IMR-90 (cell line): ENCODE measurements around the gene PRKCE. TPM values are rescaled to one million over a fixed set of nuclear protein-coding genes. Genes with fewer than 3 reads are reported as not detected.

Experiments used
- ATAC-seq: fragments of 200-7000 bp; cut with Tn5 transposase; 2 replicates; pipeline ENCODE4 v1.9.1; 2020; ENCODE audit warnings: low read depth, mild to moderate bottlenecking, moderate library complexity
- BruUV-seq: library from RNA; stranded (reverse); fragments of 400-500 nt; replicated peaks from 2 replicates; lab custom pipeline; 2021; lab: Mats Ljungman, UMichigan
- CTCF ChIA-PET: fragments of 300-600 bp; formaldehyde crosslinking; extraction: SDS; loops from one replicate; lab custom pipeline; 2021; ENCODE audit warnings: antibody characterized with exemption; lab: Yijun Ruan, JAX
- POLR2A ChIA-PET: fragments of 300-600 bp; sonication (Branson Sonifier 250); formaldehyde crosslinking; loops from one replicate; lab custom pipeline; 2022; ENCODE audit warnings: antibody characterized with exemption; ENCODE audit not compliant: unreplicated experiment; lab: Charles Lee
- DNase-seq: peaks from one replicate; pipeline ENCODE4 v3.0.0; 2013
- H2AFZ ChIP-seq: replicated peaks from 2 replicates; pipeline ENCODE3; 2013; ENCODE audit warnings: low read length, mild to moderate bottlenecking; ENCODE audit not compliant: poor library complexity
- H2AK5ac ChIP-seq: 2 replicates; pipeline ENCODE4 v1.6.1; 2013; ENCODE audit warnings: low read depth, low read length, inconsistent platforms
- H2AK9ac ChIP-seq: replicated peaks from 2 replicates; pipeline ENCODE3; 2013; ENCODE audit warnings: mild to moderate bottlenecking, low read depth, low read length, moderate library complexity; ENCODE audit not compliant: poor library complexity
- H2BK120ac ChIP-seq: 2 replicates; pipeline ENCODE4 v1.6.1; 2013; ENCODE audit warnings: low read depth, low read length, inconsistent platforms
- H2BK15ac ChIP-seq: 3 replicates; pipeline ENCODE4 v1.6.1; 2013; ENCODE audit warnings: low read depth, low read length, inconsistent platforms
- H2BK20ac ChIP-seq: 2 replicates; pipeline ENCODE4 v1.6.1; 2013; ENCODE audit warnings: low read depth, mild to moderate bottlenecking, inconsistent platforms, low read length, moderate library complexity
- H2BK5ac ChIP-seq: 2 replicates; pipeline ENCODE4 v1.6.1; 2013; ENCODE audit warnings: mild to moderate bottlenecking, low read depth, low read length, inconsistent platforms; ENCODE audit not compliant: poor library complexity, severe bottlenecking
- H3K14ac ChIP-seq: replicated peaks from 2 replicates; pipeline ENCODE4 v1.6.1; 2013; ENCODE audit warnings: low read depth, low read length, inconsistent platforms
- H3K18ac ChIP-seq: 2 replicates; pipeline ENCODE4 v1.6.1; 2013; ENCODE audit warnings: low read depth, low read length, control low read depth
- H3K23ac ChIP-seq: 2 replicates; pipeline ENCODE4 v1.6.1; 2013; ENCODE audit warnings: low read depth, low read length, inconsistent platforms
- H3K27ac ChIP-seq: 2 replicates; pipeline ENCODE4 v1.5.1; 2013; ENCODE audit warnings: mild to moderate bottlenecking, control low read depth, low read length; ENCODE audit not compliant: insufficient read depth
- H3K27me3 ChIP-seq: 2 replicates; pipeline ENCODE4 v1.6.1; 2013; ENCODE audit warnings: low read length; ENCODE audit not compliant: control insufficient read depth, insufficient read depth
- H3K36me3 ChIP-seq: 2 replicates; pipeline ENCODE4 v1.6.1; 2013; ENCODE audit warnings: low read length, mixed read lengths; ENCODE audit not compliant: control insufficient read depth, insufficient read depth
- H3K4ac ChIP-seq: 2 replicates; pipeline ENCODE4 v1.6.1; 2013; ENCODE audit warnings: low read depth, low read length, inconsistent platforms
- H3K4me1 ChIP-seq: 2 replicates; pipeline ENCODE4 v1.6.1; 2013; ENCODE audit warnings: low read length, mixed read lengths; ENCODE audit not compliant: control insufficient read depth, insufficient read depth
- H3K4me2 ChIP-seq: 2 replicates; pipeline ENCODE4 v1.6.1; 2013; ENCODE audit warnings: low read depth, mild to moderate bottlenecking, control low read depth, low read length, moderate library complexity
- H3K4me3 ChIP-seq: 2 replicates; pipeline ENCODE4 v1.5.1; 2013; ENCODE audit warnings: low read depth, mild to moderate bottlenecking, control low read depth, low read length, moderate library complexity; ENCODE audit not compliant: insufficient read depth
- H3K56ac ChIP-seq: 2 replicates; pipeline ENCODE4 v1.6.1; 2013; ENCODE audit warnings: low read length, inconsistent platforms; ENCODE audit not compliant: insufficient read depth; ENCODE audit errors: extremely low read depth
- H3K79me1 ChIP-seq, 2 experiments: 2 replicates each; pipeline ENCODE4 v1.6.1; 2013; ENCODE audit warnings: low read length in 2 of 2, inconsistent platforms in 1 of 2, low read depth in 1 of 2
- H3K9ac ChIP-seq: 2 replicates; pipeline ENCODE4 v1.6.1; 2013; ENCODE audit warnings: low read depth, low read length, control low read depth
- H3K9me1 ChIP-seq: 2 replicates; pipeline ENCODE4 v1.6.1; 2013; ENCODE audit warnings: low read length, inconsistent platforms; ENCODE audit not compliant: insufficient read depth
- H3K9me3 ChIP-seq: 2 replicates; pipeline ENCODE4 v1.6.1; 2013; ENCODE audit warnings: low read length; ENCODE audit not compliant: control insufficient read depth, insufficient read depth
- H4K20me1 ChIP-seq: 2 replicates; pipeline ENCODE4 v1.6.1; 2013; ENCODE audit warnings: low read length, inconsistent platforms; ENCODE audit not compliant: insufficient read depth
- H4K5ac ChIP-seq: 2 replicates; pipeline ENCODE4 v1.6.1; 2013; ENCODE audit warnings: mild to moderate bottlenecking, low read depth, low read length, control low read depth
- H4K8ac ChIP-seq, 2 experiments: 2 replicates each; pipeline ENCODE4 v1.6.1; 2013; ENCODE audit warnings: low read depth in 2 of 2, low read length in 2 of 2, control low read depth in 1 of 2, inconsistent platforms in 1 of 2
- H4K91ac ChIP-seq: 2 replicates; pipeline ENCODE4 v1.6.1; 2013; ENCODE audit warnings: low read depth, low read length, inconsistent platforms; ENCODE audit not compliant: insufficient read depth
- BHLHE40 ChIP-seq: fragments of 150-350 bp; IDR thresholded peaks from 2 replicates; pipeline ENCODE4 v1.6.1; 2016; ENCODE audit warnings: mild to moderate bottlenecking, low read depth, low read length
- CEBPB ChIP-seq: IDR thresholded peaks from 2 replicates; pipeline ENCODE4 v1.6.1; 2012; ENCODE audit warnings: low read depth, low read length, improper control_type of control experiment
- CHD1 ChIP-seq: IDR thresholded peaks from 2 replicates; pipeline ENCODE4 v1.6.1; 2012; ENCODE audit warnings: low read depth, low read length, improper control_type of control experiment
- CTCF ChIP-seq: conservative IDR thresholded peaks from 2 replicates; pipeline ENCODE4 v1.5.1; 2012; ENCODE audit warnings: mild to moderate bottlenecking, low read depth, low read length, improper control_type of control experiment
- ELK1 ChIP-seq: fragments of 150-350 bp; IDR thresholded peaks from 2 replicates; pipeline ENCODE4 v1.6.1; 2016; ENCODE audit warnings: low read depth, mild to moderate bottlenecking, low read length, moderate library complexity, borderline replicate concordance
- FOS ChIP-seq: fragments of 150-350 bp; IDR thresholded peaks from 2 replicates; pipeline ENCODE4 v1.6.1; 2016; ENCODE audit warnings: low read depth, low read length
- MAFK ChIP-seq: IDR thresholded peaks from 2 replicates; pipeline ENCODE4 v1.6.1; 2012; ENCODE audit warnings: low read depth, low read length, improper control_type of control experiment
- MAZ ChIP-seq: IDR thresholded peaks from 2 replicates; pipeline ENCODE4 v1.6.1; 2012; ENCODE audit warnings: low read depth, mild to moderate bottlenecking, low read length, improper control_type of control experiment, moderate library complexity, borderline replicate concordance
- MXI1 ChIP-seq: IDR thresholded peaks from 2 replicates; pipeline ENCODE4 v1.6.1; 2012; ENCODE audit warnings: low read depth, mild to moderate bottlenecking, low read length, moderate library complexity, borderline replicate concordance
- NFE2L2 ChIP-seq: fragments of 150-350 bp; IDR thresholded peaks from 2 replicates; pipeline ENCODE4 v1.6.1; 2016; ENCODE audit warnings: low read depth, mild to moderate bottlenecking, low read length
- POLR2A ChIP-seq: IDR thresholded peaks from 2 replicates; pipeline ENCODE4 v1.6.1; 2012; ENCODE audit warnings: mild to moderate bottlenecking, low read depth, low read length
- RAD21 ChIP-seq: IDR thresholded peaks from 2 replicates; pipeline ENCODE4 v1.6.1; 2012; ENCODE audit warnings: low read length, improper control_type of control experiment
- RCOR1 ChIP-seq: IDR thresholded peaks from 2 replicates; pipeline ENCODE4 v1.6.1; 2012; ENCODE audit warnings: mild to moderate bottlenecking, low read length, improper control_type of control experiment; ENCODE audit not compliant: insufficient replicate concordance
- RFX5 ChIP-seq: IDR thresholded peaks from 2 replicates; pipeline ENCODE4 v1.8.0; 2012; ENCODE audit warnings: low read depth, mild to moderate bottlenecking, low read length, moderate library complexity
- SMC3 ChIP-seq: fragments of 150-350 bp; IDR thresholded peaks from 2 replicates; pipeline ENCODE4 v1.6.1; 2016; ENCODE audit warnings: low read depth, mild to moderate bottlenecking, antibody characterized with exemption, low read length, moderate library complexity
- USF2 ChIP-seq: fragments of 150-350 bp; IDR thresholded peaks from 2 replicates; pipeline ENCODE4 v1.6.1; 2017; ENCODE audit warnings: mild to moderate bottlenecking, antibody characterized with exemption, low read length, low read depth
- WGBS, 2 experiments: methylation state at CpG; one replicate each; pipeline versions ENCODE4 v1.1.5 to v1.1.7; 2013; ENCODE audit warnings: missing lambda C conversion rate in 2 of 2; ENCODE audit not compliant: insufficient read length in 1 of 2; ENCODE audit errors: extremely low coverage in 2 of 2; 5-methylcytosine and 5-hydroxymethylcytosine counted together
- dilution Hi-C: fragments of 300-500 bp; cut with HindIII; formaldehyde crosslinking; loops from one replicate; pipeline ENCODE4 v1.14.3; 2018; ENCODE audit warnings: low sequenced_read_pairs; ENCODE audit not compliant: unreplicated experiment
- in situ Hi-C: fragments of 300-500 bp; cut with MboI; formaldehyde crosslinking; loops from 3 replicates; pipeline ENCODE4 v1.14.3; 2019; ENCODE audit warnings: low sequenced_read_pairs, inconsistent platforms, mixed read lengths
- intact Hi-C: fragments of 100-400 bp; cut with micrococcal nuclease; formaldehyde crosslinking; loops from 2 replicates; pipeline ENCODE4 v1.10.0; 2022
- polyA plus RNA-seq, 3 experiments: library from polyadenylated mRNA; depleted of rRNA; stranded (reverse); fragments of >200 nt; gene quantifications; 2 replicates each; pipeline ENCODE4 v1.2.3, GENCODE V29; 2012; ENCODE audit warnings: low replicate concordance in 1 of 3
- total RNA-seq: library from RNA; depleted of rRNA; stranded (reverse); fragments of >200 nt; gene quantifications from 2 replicates; pipeline ENCODE4 v1.2.3, GENCODE V29; 2012

The PRKCE gene
- total and polyA plus RNA-seq, 2 of the 4 experiments (the other 2 are of a cell fraction) = 8.1 to 32.4 TPM

- H2AFZ ChIP-seq = no peak overlapping the region
- no peaks in the 10 kb centered on the region for H3K79me1 ChIP-seq
- no peak overlapping the region for H3K18ac ChIP-seq
- no peak overlapping the region for H4K91ac ChIP-seq
- H3K4me3 ChIP-seq = no peak overlapping the region
- ChIA-PET POLR2A (no interaction called here), CTCF (no interaction called here)
- dilution Hi-C loops = no loop called here
- no peak overlapping the region for H2BK15ac ChIP-seq
- H3K56ac ChIP-seq = no peak overlapping the region
- no peak overlapping the region for H2BK20ac ChIP-seq
- no peak overlapping the region for H3K14ac ChIP-seq
- H4K5ac ChIP-seq = no peak overlapping the region
- no peaks in the 10 kb centered on the region for H4K20me1 ChIP-seq
- in situ Hi-C loops = no loop called here
- no peak overlapping the region for H3K27ac ChIP-seq
- peaks cover 9% of the 10 kb centered on the region for H3K9me1 ChIP-seq
- no peak overlapping the region for H2AK9ac ChIP-seq
- H3K4ac ChIP-seq = no peak overlapping the region
- no peak overlapping the region for H3K23ac ChIP-seq
- DNase-seq = no peak
- H3K4me2 ChIP-seq = no peak overlapping the region
- no TSS peak for BruUV-seq
- peaks cover 12% of the 10 kb centered on the region for H3K36me3 ChIP-seq
- intact Hi-C loops = no loop called here
- WGBS, 2 experiments = no CpG with 5 or more reads among the region's 5 CpGs
- no peaks in the 10 kb centered on the region for H3K27me3 ChIP-seq
- no peak overlapping the region for H2BK120ac ChIP-seq
- H4K8ac ChIP-seq = no peak overlapping the region
- no peak overlapping the region for H2AK5ac ChIP-seq
- no peaks in the 10 kb centered on the region for H3K4me1 ChIP-seq
- TF ChIP-seq CTCF = no peak
- TF ChIP-seq SMC3 = no peak
- TF ChIP-seq ELK1 = no peak
- TF ChIP-seq POLR2A = no peak
- TF ChIP-seq CEBPB = no peak
- no peak for TF ChIP-seq MXI1
- no peak for TF ChIP-seq MAZ
- no peak for TF ChIP-seq NFE2L2
- no peak for TF ChIP-seq RAD21
- no peak for TF ChIP-seq FOS
- TF ChIP-seq CHD1 = no peak
- no peak for TF ChIP-seq RFX5
- no peak for TF ChIP-seq BHLHE40
- no peak for TF ChIP-seq USF2
- TF ChIP-seq MAFK = no peak
- TF ChIP-seq RCOR1 = no peak
- ATAC-seq = no peak
- H3K9me3 ChIP-seq = no peaks in the 10 kb centered on the region
- H3K9ac ChIP-seq = no peak overlapping the region
- no peak overlapping the region for H2BK5ac ChIP-seq
These were observed 335.0 kb downstream of the PRKCE start for GRCh38 chr2:45986509-45986908.
